ENCODE data around the gene HPCAL4. TPM values are rescaled to one million over a fixed set of nuclear protein-coding genes. Genes with fewer than 3 reads are reported as not detected.

Gene HPCAL4
- 1.0 and 1.1 TPM in 2 replicates for total RNA-seq

DNA sequence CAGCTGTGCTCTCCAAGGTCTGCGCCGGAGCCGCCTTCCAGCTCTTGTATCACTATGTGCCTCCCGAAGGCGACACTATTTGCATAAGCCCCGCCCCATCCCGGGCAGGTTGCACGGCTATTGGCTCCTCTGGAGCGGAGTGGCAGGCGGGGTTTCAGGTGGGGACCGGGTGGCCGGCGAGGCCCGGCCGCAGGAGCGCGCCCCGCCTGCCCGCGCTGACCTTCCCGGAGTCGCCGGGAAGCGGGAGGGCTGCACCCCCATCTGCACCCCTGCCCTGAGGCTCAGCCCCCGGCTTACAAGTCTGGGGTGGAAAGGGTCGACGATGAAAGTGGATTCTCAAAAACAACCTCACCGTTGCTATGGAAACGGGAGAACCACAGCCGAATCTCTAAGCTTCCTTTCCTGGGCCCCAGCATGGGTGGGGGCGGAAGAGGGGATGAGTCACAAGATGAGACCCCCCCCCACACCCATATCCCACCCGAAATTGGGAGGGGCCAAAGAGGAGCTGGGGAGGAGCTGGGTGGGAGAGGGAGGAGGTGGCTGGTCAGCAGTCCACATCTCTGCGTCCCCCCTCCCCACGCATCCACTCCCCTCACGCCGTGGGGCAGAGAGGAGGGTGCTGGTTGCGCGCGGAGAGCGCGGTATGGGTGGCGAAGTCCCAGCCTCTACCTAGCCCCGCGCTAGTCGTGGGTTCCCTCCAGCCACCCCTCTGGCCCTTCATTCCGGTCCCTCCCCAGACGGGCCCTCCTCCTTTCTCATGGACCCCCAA lies at the start of gene HPCAL4:
Gene HPCAL4 (minus strand): TSS at position 51 of the 769 bp plus-strand sequence. CDS start 6,830 bp downstream, outside the sequence.
- intact Hi-C loops (cut with micrococcal nuclease): loop anchor here (1.0 to 2.0 kb wide), 2 partner anchors 19 to 47 kb away; partner anchors contain the start of genes NT5C1A and PPIE

DNA sequence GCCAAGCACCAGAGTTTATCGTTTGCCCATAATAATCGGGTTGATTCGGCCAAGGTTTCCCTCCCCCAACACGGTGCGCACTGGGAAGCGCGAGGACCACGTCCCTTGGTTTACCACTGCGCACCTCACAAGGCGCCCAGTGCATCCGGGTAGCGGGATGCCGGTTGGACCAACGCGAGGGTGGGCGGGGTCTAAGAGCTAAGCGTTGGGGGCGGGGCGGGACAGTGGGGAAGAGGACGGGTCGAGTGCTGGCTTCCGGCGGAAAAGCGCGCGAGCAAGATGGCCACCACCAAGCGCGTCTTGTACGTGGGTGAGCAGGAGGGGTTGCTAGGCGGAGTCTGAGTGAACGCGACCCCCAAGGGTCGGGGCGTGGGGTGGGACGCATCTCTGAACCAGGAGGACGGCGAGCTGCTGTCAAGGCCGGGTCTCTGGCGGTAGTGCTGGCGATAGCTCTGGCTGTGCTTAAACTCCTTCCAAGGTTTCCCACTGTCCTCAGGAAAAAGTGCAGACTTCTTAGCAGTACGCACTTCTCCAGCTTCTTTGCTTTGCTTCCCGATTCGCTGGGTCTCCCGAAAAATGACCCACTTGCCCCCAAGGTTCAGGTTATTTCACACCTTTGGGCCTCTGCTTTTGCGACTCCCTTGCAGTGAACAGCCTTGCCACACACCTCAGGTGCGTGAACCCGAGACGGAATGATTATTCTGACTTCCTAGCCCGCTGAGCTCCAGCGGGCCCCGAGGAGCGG lies 47.6 kb upstream of the HPCAL4 start, which contains the start of gene PPIE:
Gene PPIE (plus strand): TSS at position 261 of the 745 bp plus-strand sequence. CDS start 19 bp downstream, at position 280.
- intact Hi-C loops (cut with micrococcal nuclease): loop anchor here (1.0 to 10.0 kb wide), 3 partner anchors 47 to 634 kb away; partner anchors contain the start of genes BMP8B and HPCAL4

DNA sequence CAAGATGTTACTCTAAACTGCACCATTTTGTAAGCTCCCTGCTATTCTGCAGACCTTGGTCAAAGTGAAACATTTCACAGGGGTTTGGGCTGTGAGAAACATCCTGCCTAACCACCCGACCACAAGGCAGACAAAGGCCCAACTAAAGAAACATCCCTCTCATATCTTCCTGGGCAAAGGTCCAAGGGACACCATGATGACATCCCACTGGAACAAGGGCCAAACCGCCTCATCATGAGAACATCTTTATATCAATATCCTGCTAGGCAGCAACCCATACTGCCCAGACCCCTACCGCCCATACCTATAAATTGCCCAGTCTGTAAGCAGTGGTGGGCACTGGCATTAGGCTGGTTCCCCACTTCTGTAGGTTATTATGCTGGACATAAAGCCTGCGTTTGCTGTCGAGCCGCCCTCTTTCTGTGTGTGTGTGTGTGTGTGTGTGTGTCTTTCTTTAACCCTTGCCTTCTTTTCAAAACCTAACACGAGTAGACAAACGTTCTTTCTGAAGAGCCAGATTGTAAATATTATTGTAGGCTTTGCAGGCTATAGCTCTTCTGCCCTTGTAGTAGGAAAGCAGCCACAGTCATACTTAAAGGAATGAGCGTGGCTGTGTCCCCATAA lies 46.4 kb upstream of the HPCAL4 start:
- intact Hi-C loops (cut with micrococcal nuclease): loop anchor here (1.0 to 10.0 kb wide), 3 partner anchors 46 to 633 kb away; partner anchors contain the start of genes BMP8B and HPCAL4

DNA sequence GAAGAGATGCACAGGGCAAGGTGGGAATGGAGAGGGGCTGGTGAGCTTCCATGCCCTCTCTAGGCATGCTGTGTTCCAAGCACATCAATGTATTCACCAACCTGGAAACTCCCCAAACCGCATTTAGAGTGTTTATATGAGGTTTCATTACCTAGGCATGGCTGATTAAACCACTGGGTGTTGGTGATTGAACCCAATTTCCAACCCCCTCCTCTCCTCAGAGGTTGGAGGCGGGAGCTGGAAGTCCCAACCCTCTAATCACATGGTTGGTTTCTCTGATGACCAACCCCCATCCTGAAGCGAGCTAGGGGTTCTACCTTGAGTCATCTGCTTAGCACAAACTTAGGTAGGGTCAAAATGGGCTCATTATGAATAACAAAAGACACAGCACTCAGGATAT lies 44.5 kb upstream of the HPCAL4 start:
- intact Hi-C loops (cut with micrococcal nuclease): loop anchor here (5.0 to 10.0 kb wide), 2 partner anchors 52 to 631 kb away; partner anchors contain the start of gene BMP8B

DNA sequence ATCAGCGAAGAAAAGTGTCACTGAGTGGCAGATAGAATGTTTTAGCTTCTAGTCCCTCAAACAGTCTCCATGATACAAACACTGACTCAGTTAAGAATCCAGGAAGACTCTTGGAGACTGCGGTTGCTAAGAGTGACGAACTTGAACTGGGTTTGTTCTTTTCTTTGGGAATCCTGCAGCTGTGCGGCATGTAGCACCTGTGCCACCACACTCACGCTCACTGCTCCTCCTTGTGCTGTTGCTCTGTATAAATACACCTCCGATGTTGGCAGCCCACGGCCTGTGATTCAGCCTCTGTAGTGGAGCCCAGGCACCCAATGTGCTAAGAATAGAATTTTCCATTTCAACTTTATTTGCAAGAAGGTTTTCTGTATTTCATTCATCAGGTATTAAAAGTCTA lies 41.9 kb upstream of the HPCAL4 start:
- intact Hi-C loops (cut with micrococcal nuclease): loop anchor here (10.0 kb wide), 1 partner anchor 628 kb away; no protein-coding TSS in a partner anchor

DNA sequence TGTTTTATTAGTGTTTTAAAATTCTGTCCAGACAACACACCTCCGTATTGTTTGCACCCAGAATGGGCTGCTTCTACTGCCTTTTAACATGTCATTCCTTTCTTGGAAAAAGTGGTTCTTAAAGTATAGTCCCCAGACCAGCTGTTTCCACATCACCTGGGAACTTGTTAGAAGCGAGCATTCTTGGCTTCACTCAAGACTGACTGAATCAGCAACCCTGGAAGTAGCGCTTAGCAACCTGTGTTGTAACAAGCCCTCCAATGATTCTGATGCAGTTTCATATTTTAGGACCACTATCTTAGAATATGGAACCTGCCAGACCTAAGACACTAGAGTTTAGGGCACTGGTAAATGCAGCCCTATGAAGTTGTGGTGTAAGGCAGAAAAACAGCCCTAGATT lies 41.5 kb upstream of the HPCAL4 start:
- intact Hi-C loops (cut with micrococcal nuclease): loop anchor here (10.0 kb wide), 1 partner anchor 628 kb away; no protein-coding TSS in a partner anchor

DNA sequence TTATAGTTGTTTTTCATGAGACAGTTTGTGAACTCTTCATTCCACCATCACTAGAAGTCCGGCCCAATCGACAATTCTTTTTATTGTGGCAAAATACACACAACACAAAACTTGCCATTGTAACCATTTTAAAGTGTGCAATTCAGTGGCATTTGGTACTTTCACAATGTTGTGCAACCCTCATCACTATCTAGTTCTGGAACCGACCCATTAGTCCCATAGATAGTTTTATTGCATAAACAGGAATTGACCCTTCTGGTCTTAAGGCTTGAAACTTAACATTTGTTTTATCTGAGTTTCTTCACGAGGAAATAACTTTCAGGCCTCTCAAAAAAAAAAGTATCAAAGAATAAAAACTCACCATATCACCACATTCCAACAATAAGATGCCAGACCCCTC lies 38.6 kb upstream of the HPCAL4 start:
- intact Hi-C loops (cut with micrococcal nuclease): loop anchor here (10.0 kb wide), 1 partner anchor 625 kb away; no protein-coding TSS in a partner anchor

DNA sequence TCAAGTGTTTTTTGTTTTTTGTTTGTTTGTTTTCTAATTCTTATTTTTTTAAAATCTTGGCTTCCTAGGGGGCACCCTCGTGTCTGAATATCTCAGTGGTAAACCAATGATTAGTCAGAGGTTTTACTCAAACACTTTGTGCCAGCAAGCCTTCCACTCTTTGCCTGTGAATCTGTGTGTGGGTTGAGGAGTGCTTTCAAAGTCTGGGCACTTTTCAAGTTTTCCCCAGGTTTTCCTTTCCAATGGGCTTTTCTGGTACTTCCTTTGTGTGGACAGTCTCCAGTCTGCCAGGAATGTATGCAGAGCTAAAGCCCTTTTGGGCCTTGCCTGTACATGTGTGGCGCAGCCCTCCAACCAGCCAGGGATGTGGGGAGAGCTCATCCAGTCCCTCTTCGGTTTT lies 37.8 kb upstream of the HPCAL4 start:
- intact Hi-C loops (cut with micrococcal nuclease): no loop called here

DNA sequence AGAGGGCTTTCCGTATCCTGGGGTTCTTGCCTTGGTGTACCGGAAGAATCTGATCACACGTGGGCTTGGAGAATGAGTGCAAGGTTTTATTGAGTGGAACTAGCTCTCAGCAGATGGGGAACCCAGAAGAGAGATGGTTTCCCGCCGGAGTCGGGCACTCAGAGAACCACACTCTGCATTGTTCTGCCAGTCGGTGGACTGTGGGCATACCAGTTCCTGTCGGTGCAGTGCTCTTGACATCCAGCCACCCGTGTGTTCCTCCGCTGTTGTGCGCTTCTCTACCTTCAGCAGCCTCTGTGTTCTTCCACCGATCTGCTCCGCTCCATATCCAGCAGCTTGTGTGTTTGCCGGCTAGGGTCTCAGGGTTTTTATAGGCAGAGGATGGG lies 36.7 kb upstream of the HPCAL4 start:
- intact Hi-C loops (cut with micrococcal nuclease): no loop called here

DNA sequence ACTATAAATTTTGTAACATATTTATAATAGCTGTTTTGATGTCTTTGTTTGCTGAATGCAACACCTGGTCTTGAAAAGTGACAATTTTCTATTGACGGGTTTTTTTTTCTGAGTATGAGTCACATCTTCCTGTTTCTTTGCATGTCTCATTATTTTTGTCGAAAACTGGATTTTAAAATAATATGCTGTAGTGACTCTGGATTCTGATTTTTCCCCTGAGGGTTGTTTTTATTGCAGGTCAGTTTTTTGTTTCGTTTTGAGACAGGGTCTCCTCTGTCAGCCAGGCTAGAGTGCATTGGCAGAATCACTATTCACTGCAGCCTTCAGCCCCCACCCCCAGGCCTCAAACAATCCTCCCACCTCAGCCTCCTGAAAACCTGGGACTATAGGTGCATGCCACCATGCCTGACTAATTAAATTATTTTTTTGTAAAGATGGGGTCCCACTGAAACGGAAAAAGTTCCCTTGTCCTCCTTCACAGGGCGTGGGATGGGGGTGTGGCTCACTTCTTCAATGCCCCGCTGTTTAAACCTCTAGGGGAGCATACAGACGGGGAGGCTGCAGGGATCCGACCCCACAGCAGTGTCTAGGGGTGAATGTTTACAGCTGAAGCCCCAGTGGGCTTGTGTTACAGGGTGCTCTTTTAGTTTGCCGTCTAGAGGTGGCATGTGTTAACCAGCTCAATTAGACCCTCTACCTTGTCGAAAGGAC lies 36.1 kb upstream of the HPCAL4 start:
- intact Hi-C loops (cut with micrococcal nuclease): no loop called here

DNA sequence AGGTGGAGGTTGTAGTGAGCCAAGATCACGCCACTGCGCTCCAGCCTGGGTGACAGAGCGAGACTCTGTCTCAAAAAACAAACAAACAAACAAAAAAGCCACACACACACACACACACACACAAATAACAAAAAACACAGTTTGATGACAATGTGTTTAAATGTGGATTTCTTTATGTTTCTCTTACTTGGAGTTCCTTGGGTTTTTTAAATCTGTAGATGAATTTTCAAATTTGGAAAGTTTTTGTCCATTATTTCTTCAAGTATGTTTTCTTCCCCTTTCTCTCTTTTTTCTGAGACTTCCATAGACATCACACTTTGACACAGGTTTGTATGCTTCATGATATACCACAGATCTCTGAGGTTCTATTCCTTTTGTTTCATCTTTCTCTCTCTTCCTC lies 35.4 kb upstream of the HPCAL4 start:
- intact Hi-C loops (cut with micrococcal nuclease): no loop called here

DNA sequence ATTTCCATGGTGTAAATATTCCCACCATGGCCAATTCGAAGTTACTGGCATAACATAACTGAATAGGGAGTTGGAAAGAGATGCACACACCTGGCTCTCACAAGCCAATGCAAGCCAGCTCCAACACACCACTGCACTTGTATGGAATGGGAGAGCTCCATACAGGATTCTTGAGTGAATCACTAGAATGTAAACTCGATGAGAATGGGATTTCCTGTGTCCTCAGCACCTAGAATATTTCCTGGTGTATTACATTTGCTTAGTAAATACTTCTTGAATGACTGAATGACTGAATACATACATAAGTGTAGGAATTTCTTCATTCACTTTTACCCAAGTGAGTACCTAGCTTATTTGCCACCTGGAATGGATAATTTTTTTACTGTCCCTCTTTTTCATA lies 31.3 kb upstream of the HPCAL4 start:
- intact Hi-C loops (cut with micrococcal nuclease): loop anchor here (5.0 kb wide), 2 partner anchors 50 to 65 kb away; partner anchors contain the start of gene NT5C1A

DNA sequence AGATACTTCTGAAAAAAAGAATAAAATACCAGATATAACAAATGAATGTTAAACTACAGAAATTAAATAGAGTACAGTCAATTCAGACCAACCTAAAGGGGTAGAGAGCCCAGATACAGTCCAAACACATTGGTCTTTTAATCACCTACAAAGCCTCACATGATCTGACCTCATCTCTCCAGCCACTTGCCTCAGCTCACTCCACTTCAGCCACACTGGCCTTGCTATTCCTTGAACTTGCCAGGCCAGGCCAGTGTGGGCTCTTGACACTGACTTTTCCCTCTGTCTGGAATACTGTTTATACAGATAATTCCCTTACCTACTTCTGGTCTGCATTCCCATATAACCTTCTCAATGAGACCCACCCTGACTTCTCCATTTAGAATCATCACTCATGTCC lies 30.4 kb upstream of the HPCAL4 start:
- intact Hi-C loops (cut with micrococcal nuclease): loop anchor here (5.0 kb wide), 2 partner anchors 49 to 64 kb away; partner anchors contain the start of gene NT5C1A

DNA sequence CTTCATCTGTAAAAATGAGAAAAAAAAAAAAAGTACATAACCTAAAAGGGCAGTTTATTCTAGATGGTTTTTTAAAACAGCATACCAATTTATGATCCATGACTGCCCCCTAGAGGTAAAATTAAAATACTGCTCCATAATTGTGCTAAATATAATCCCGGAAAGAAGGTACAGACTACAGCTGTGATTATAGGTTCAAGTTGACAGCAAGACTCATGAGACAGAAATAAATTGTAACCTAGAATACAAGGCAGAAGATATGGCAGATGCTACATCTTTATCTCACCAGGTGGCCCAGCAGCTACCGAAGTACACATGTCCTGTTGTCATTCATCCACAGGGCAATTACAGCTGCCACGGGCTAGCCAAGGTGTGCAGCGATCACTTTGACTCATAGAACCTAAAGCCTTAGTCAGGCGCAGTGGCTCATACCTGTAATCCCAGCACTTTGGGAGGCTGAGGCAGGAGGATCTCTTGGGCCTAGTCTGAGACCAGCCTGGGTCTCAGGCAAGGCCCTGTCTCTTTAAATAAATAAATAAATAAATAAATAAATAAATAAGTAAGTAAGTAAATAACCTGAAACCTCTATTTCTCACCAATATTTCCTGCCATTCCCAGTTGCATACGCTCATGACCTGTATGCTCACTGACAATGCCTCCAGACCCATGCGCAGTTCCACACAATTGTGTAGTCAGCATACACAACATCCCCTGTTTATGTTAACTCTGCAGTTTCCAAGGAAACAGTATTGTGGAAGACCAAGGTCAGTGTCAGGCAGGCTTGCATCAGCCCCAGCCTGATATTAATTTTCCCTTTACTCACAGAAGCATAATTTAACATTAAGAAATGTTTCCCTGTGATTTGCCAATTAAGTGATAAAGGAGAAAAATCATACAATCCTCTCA lies 29.1 kb upstream of the HPCAL4 start:
- intact Hi-C loops (cut with micrococcal nuclease): loop anchor here (1.0 to 5.0 kb wide), 3 partner anchors 48 to 114 kb away; partner anchors contain the start of gene NT5C1A

DNA sequence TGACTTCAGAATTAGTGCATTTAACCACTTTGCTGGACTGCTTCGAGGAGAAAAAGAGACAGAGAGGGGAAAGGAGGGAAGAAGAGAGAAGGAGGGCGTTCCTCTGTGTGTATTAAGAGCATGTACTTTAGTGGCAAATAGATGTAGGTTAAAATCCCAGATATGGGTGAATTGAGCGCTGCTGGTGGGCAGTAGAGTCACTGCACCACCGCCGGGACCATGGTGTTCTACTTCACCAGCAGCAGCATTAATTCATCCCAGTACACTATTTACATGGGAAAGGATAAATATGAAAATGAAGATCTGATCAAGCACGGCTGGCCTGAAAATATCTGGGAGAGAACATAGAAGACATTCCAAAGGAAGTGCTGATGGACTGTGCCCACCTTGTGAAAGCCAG lies 26.6 kb upstream of the HPCAL4 start:
- intact Hi-C loops (cut with micrococcal nuclease): no loop called here

DNA sequence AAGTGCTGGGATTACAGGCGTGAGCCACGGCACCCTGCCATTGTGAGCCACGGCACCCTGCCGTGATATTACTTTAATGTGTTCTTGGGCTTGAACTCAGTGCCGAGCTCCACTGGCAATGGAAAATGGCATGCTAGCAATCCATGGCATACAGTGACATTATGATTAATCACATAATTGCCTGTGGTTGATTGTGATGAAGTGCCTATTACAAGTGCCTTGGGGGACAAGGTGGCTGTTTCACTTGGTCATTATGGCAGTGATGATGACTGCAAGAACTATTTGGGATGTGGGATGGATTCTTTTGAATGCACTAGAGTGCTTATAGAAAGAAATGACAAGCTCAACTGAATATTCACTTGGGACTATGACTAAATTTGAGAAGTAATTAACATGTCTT lies 22.3 kb upstream of the HPCAL4 start:
- intact Hi-C loops (cut with micrococcal nuclease): no loop called here

DNA sequence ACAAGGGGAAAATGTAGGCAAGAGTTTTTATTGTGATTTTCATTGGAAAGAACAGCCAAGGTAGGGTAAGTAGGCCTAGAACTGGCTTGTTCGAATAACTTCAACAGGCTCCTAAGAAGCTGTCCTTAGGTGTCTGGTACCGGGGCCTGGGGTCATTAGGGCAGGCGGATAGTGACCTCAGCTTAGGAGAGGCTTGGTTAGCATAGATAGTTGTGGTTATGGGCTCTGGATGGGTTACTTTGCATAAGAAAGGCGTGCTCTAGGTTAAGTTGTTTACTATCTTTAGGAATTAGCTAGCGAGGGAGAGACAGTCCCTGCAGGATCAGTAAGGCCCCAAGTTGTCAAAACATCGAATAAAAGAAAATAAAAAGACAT lies 20.7 kb upstream of the HPCAL4 start:
- intact Hi-C loops (cut with micrococcal nuclease): no loop called here

DNA sequence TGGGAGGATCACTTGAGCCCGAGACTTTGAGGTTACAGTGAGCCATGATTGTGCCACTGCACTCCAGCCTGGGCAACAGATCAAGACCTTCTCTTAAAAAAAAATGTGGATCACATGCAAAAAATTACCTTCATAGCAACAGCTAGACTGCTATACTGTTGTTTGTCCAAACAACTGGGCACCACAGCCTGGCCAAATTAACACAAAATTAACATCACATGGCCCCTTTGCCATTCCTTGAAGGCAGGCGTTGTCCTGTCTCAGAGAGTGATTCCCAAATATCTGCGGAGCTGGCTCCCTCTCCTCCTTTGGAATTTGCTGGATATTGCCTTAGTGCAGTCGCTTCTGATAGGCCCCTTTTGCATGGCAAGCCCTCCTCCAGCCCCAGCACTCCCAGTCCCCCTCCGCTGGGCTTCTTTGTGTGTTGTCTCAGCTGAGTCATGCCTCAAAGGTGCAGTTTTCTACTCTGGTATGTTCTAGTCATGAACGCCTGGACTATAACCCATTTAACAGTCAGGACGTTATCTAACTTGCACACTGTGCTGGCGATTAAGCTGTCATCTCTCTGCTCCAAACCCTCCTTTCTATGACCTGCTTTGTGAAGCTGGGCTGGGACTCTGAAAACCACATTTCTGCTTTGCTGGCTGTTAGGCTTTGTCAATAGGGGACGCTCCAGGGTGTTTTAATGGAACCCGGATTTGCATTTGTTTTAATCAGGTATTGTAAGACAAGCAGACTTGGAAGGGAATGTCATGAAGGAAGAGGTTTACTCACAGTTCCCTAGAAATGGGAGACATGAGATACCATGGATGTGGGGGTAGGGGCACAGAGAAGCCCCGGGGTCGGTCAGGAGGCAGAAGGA lies 20.1 kb upstream of the HPCAL4 start:
- intact Hi-C loops (cut with micrococcal nuclease): no loop called here

DNA sequence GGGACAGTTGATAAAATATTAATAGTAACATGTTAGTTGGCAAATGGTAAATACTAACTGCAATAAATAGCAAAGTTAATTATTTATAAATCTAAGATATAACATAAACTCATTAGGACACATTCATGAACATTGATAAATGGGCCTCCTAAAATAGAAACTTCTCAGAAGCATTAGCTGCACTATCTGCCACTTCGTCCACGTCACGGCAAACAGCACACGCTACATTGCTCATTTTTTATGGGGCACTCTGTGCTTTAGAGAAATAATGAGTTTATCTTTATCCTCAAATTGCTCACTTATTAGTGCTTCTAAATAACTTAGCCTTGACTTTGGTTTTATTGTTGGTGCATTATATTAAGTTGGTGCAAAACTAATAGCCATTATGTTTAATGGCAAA lies 16.3 kb upstream of the HPCAL4 start:
- intact Hi-C loops (cut with micrococcal nuclease): no loop called here
